Karpas-422 (cell line): ENCODE measurements around the gene RASA2. TPM values are rescaled to one million over a fixed set of nuclear protein-coding genes. Genes with fewer than 3 reads are reported as not detected.

Experiments used
- DNase-seq: peaks from one replicate; pipeline ENCODE4 v3.0.0-alpha.2; 2015
- H2AFZ ChIP-seq: fragments of 200-600 bp; sonication (generic); 2 replicates; pipeline ENCODE4 v1.6.1; 2014; ENCODE audit warnings: antibody characterized with exemption, low read length, mixed read lengths
- H3K27ac ChIP-seq: fragments of 200-600 bp; sonication (generic); 2 replicates; pipeline ENCODE4 v1.5.1; 2014; ENCODE audit warnings: mild to moderate bottlenecking, low read length, moderate library complexity
- H3K27me3 ChIP-seq: fragments of 200-600 bp; sonication (generic); 2 replicates; pipeline ENCODE4 v1.6.1; 2014; ENCODE audit warnings: low read length, mixed read lengths
- H3K36me3 ChIP-seq: fragments of 200-600 bp; sonication (generic); 2 replicates; pipeline ENCODE4 v1.6.1; 2014; ENCODE audit warnings: low read length, mixed read lengths; ENCODE audit not compliant: insufficient read depth
- H3K4me1 ChIP-seq: fragments of 200-600 bp; sonication (generic); 2 replicates; pipeline ENCODE4 v1.6.1; 2014; ENCODE audit warnings: mild to moderate bottlenecking, low read length, mixed read lengths
- H3K4me2 ChIP-seq: fragments of 200-600 bp; sonication (generic); 2 replicates; pipeline ENCODE4 v1.6.1; 2014; ENCODE audit warnings: low read length, low read depth, mild to moderate bottlenecking; ENCODE audit not compliant: poor library complexity, severe bottlenecking
- H3K4me3 ChIP-seq: fragments of 200-600 bp; sonication (generic); 2 replicates; pipeline ENCODE4 v1.5.1; 2014; ENCODE audit warnings: mild to moderate bottlenecking, antibody characterized with exemption, low read length, mixed read lengths
- H3K79me2 ChIP-seq: fragments of 200-600 bp; sonication (generic); 2 replicates; pipeline ENCODE4 v1.6.1; 2014; ENCODE audit warnings: mild to moderate bottlenecking, low read length, mixed read lengths
- H3K9ac ChIP-seq: fragments of 200-600 bp; sonication (generic); 2 replicates; pipeline ENCODE4 v1.6.0; 2014; ENCODE audit warnings: low read length
- H3K9me2 ChIP-seq: fragments of 200-600 bp; sonication (generic), shearing (Covaris generic); replicated peaks from 2 replicates; pipeline ENCODE4 v1.6.0; 2014; ENCODE audit warnings: mild to moderate bottlenecking, low read length, moderate library complexity; ENCODE audit not compliant: insufficient read depth
- H3K9me3 ChIP-seq: fragments of 300-700, 200-600 bp; sonication (generic); 2 replicates; pipeline ENCODE4 v1.6.1; 2014; ENCODE audit warnings: low read length, mixed read lengths
- H4K20me1 ChIP-seq: fragments of 200-600 bp; sonication (generic); 2 replicates; pipeline ENCODE4 v1.6.1; 2014; ENCODE audit warnings: mild to moderate bottlenecking, antibody characterized with exemption, low read length, low read depth; ENCODE audit not compliant: insufficient read depth
- total RNA-seq: library from RNA; depleted of rRNA; stranded (reverse); fragments of >200 nt; shearing (Covaris generic); gene quantifications from 2 replicates; pipeline ENCODE4 v1.2.3, GENCODE V29; 2014; ENCODE audit warnings: low replicate concordance

RASA2 gene
- total RNA-seq, 1 experiment from 2014 or later = 27.1 TPM

GRCh38 chr3:141561426-141562034, 74.7 kb downstream of the RASA2 start:
- H3K9me3 ChIP-seq = no peaks in the 10 kb centered on the region
- H3K4me2 ChIP-seq = no peak overlapping the region
- peaks cover 11% of the 10 kb centered on the region; the same call in 1 of the 2 replicates for H3K4me1 ChIP-seq
- no peaks in the 10 kb centered on the region for H3K9me2 ChIP-seq
- H4K20me1 ChIP-seq = no peaks in the 10 kb centered on the region
- H3K9ac ChIP-seq = no peak overlapping the region
- peaks cover 14% of the 10 kb centered on the region; the same call in 1 of the 2 replicates for H3K36me3 ChIP-seq
- H3K4me3 ChIP-seq = no peak overlapping the region
- H3K79me2 ChIP-seq = peaks cover 7% of the 10 kb centered on the region; the same call in 1 of the 2 replicates
- H3K27ac ChIP-seq = no peak overlapping the region
- no peak overlapping the region for H2AFZ ChIP-seq
- no peaks in the 10 kb centered on the region for H3K27me3 ChIP-seq
- DNase-seq = peak; percentile 89

- Histone ChIP-seq H3K9ac (no peak overlapping the region), H3K4me1 (0 out of 2 replicates have a peak, but pooled peaks cover 3% of the 10 kb centered on the region), H3K27me3 (no peaks in the 10 kb centered on the region), H3K27ac (no peak overlapping the region), H4K20me1 (no peaks in the 10 kb centered on the region), H2AFZ (no peak overlapping the region), H3K9me2 (no peaks in the 10 kb centered on the region), H3K79me2 (peaks cover 7% of the 10 kb centered on the region; the same call in 1 of the 2 replicates), H3K4me2 (no peak overlapping the region), H3K36me3 (peaks cover 7% of the 10 kb centered on the region; the same call in 1 of the 2 replicates), H3K9me3 (no peaks in the 10 kb centered on the region), H3K4me3 (no peak overlapping the region)
- DNase-seq = no peak
Observed at GRCh38 chr3:141564241-141564640, 77.4 kb downstream of the RASA2 start.

GRCh38 chr3:141570068-141570467, 83.2 kb downstream of the RASA2 start:
- peaks cover 7% of the 10 kb centered on the region; the same call in 1 of the 2 replicates for H3K36me3 ChIP-seq

DNA sequence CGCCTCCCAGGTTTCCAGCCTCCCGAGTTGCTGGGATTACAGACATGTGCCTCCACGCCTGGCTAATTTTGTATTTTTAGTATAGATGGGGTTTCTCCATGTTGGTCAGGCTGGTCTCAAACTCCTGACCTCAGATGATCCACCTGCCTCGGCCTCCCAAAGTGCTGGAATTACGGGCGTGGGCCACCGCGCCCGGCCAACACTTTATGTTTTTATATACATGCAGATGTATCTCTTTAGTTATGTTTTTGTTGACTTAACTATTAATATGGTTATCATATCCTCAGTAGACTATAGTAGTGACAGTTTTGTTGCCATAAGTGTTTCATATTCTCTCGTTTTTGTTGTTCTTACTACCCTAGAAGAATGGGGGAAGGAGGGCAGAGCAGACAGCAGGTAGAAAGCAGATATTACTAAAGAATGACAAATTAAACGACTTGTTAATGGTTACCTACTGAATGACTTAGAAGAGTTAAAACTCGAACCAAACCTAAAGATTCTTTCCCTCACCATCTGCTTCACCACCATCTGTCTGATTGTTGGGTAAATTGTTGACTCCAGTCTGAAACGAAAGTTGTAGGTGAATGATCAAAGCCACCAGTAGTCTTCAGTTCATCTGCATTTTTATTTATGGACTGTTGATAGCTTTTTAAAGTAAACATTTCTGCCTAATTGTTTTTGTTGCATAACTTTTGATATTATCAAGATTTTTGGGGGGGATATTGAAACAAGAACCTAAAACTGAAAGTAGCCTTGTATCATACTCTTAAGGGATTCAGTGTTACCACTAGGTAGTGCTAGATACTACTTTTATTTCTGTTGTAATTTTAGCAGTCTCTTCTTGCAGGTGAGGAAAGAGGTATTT, 89.3 kb downstream of the RASA2 start:
- Histone ChIP-seq H3K9me2 (no peaks in the 10 kb centered on the region), H2AFZ (no peak overlapping the region), H3K27me3 (no peaks in the 10 kb centered on the region), H3K4me2 (peak overlapping the region; percentile 49), H3K9me3 (no peaks in the 10 kb centered on the region), H3K36me3 (peaks cover 33% of the 10 kb centered on the region), H3K27ac (no peak overlapping the region), H4K20me1 (no peaks in the 10 kb centered on the region), H3K79me2 (peaks cover 6% of the 10 kb centered on the region; the same call in 1 of the 2 replicates), H3K4me1 (peaks cover 13% of the 10 kb centered on the region), H3K4me3 (peak overlapping the region; percentile 25), H3K9ac (peak overlapping the region; percentile 18; the same call in 1 of the 2 replicates)
- DNase-seq = peak; percentile 58

More at GRCh38 chr3:141570068-141570467, 83.2 kb downstream of the RASA2 start:
- H3K9ac ChIP-seq = no peak overlapping the region
- no peak overlapping the region for H3K4me3 ChIP-seq
- no peak for DNase-seq
- no peaks in the 10 kb centered on the region for H3K79me2 ChIP-seq
- H3K9me2 ChIP-seq = no peaks in the 10 kb centered on the region
- no peak overlapping the region for H2AFZ ChIP-seq
- H3K9me3 ChIP-seq = no peaks in the 10 kb centered on the region
- no peaks in the 10 kb centered on the region for H3K27me3 ChIP-seq
- H3K27ac ChIP-seq = no peak overlapping the region
- no peaks in the 10 kb centered on the region for H4K20me1 ChIP-seq
- H3K4me1 ChIP-seq = peaks cover 5% of the 10 kb centered on the region
- no peak overlapping the region for H3K4me2 ChIP-seq

DNA sequence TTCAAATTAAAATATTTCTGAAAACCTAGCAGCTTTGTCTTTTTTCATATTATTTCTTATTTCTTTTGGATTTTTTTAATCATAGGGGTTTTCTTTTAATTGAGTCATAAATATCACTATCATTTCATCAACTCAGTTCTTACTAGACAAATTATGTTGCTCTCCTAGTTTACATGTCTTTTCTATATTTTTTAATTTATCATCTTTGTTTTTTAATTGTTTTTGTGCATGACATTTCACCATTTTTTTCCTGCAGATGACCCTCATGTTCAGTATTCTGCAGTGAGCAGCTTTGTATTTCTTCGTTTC, 89.9 kb downstream of the RASA2 start:
- DNase-seq = no peak
- H3K4me1 ChIP-seq = peaks cover 13% of the 10 kb centered on the region
- H3K4me3 ChIP-seq = no peak overlapping the region
- H3K79me2 ChIP-seq = peaks cover 6% of the 10 kb centered on the region; the same call in 1 of the 2 replicates
- no peak overlapping the region for H3K27ac ChIP-seq
- no peak overlapping the region for H3K4me2 ChIP-seq
- no peaks in the 10 kb centered on the region for H4K20me1 ChIP-seq
- H2AFZ ChIP-seq = no peak overlapping the region
- H3K9me2 ChIP-seq = no peaks in the 10 kb centered on the region
- H3K27me3 ChIP-seq = no peaks in the 10 kb centered on the region
- H3K36me3 ChIP-seq = peaks cover 31% of the 10 kb centered on the region
- no peaks in the 10 kb centered on the region for H3K9me3 ChIP-seq
- no peak overlapping the region for H3K9ac ChIP-seq

DNA sequence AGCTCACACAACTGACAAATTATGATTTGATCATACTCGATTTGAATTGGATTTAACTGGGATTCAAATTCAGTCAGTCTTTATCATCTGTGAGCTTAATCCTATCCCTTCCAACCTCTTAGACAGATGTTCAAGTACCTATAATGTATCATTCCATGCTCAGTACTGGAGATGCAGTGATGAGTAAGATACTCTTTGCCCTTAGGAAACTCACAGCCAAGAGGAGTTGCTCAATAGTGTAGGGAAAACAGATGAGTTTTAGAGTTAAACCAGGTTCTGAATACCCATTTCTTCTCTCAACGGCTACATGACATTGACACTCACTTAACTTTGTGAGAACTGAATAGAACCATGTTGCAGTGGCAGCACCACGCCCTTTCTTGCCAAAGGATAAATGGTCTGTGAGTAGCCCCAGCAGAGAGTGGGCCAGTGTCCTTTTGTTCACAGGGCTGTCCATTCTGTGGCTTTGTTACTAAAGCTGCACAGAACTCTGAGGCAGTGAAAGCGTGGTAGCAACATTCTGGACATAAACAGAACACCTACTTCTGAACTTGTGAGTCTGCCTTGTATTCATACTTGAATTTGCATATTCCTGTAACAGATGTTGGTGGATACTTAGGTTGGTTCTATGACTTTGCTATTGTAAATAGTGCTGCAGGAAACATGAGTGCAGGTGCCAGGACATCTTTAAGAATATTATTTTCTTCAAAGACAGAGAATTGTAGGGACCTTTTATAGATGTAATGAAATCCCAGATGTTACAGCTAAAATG, 91.6 kb downstream of the RASA2 start:
- peaks cover 32% of the 10 kb centered on the region for H3K36me3 ChIP-seq

GRCh38 chr3:141594357-141594756, 107.5 kb downstream of the RASA2 start:
- no peaks in the 10 kb centered on the region for H3K9me3 ChIP-seq
- DNase-seq = no peak
- no peaks in the 10 kb centered on the region for H3K79me2 ChIP-seq
- H3K27ac ChIP-seq = no peak overlapping the region
- H3K9ac ChIP-seq = no peak overlapping the region
- peaks cover 66% of the 10 kb centered on the region for H3K36me3 ChIP-seq
- no peak overlapping the region for H2AFZ ChIP-seq
- H3K4me3 ChIP-seq = no peak overlapping the region
- no peaks in the 10 kb centered on the region for H4K20me1 ChIP-seq
- H3K9me2 ChIP-seq = no peaks in the 10 kb centered on the region
- H3K27me3 ChIP-seq = no peaks in the 10 kb centered on the region
- H3K4me1 ChIP-seq = no peaks in the 10 kb centered on the region
- H3K4me2 ChIP-seq = no peak overlapping the region

More for the DNA sequence above, 91.6 kb downstream of the RASA2 start:
- Histone ChIP-seq H3K79me2 (peaks cover 6% of the 10 kb centered on the region; the same call in 1 of the 2 replicates), H3K4me3 (no peak overlapping the region), H3K9ac (no peak overlapping the region), H2AFZ (no peak overlapping the region), H3K27me3 (no peaks in the 10 kb centered on the region), H3K4me2 (no peak overlapping the region), H3K9me3 (no peaks in the 10 kb centered on the region), H3K4me1 (peaks cover 13% of the 10 kb centered on the region), H4K20me1 (no peaks in the 10 kb centered on the region), H3K27ac (no peak overlapping the region), H3K9me2 (no peaks in the 10 kb centered on the region)
- DNase-seq = no peak

DNA sequence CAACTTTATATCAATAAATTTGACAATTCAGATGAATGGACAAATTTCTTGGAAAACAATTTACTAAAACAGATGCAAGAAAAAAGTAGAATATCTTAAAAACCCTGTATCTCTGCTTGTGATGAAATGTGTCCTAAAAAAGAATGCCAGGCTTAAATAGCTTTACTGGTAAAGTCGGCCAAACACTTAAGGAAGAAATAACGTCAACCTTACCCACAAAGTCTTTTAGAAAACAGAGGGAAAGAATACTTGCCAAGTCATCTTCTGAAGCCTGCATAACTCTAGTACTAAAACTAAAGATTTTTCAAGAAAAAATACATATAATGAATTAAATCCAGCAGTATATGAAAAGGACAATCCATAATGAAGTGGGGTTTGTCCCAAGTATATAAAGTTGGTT, 111.1 kb downstream of the RASA2 start:
- H3K36me3 ChIP-seq = peaks cover 44% of the 10 kb centered on the region
- no peaks in the 10 kb centered on the region for H3K9me2 ChIP-seq
- no peak overlapping the region for H3K4me3 ChIP-seq
- H2AFZ ChIP-seq = no peak overlapping the region
- no peak overlapping the region for H3K4me2 ChIP-seq
- DNase-seq = no peak
- no peak overlapping the region for H3K27ac ChIP-seq
- H3K9me3 ChIP-seq = peaks cover 5% of the 10 kb centered on the region
- no peaks in the 10 kb centered on the region for H3K79me2 ChIP-seq
- H3K27me3 ChIP-seq = no peaks in the 10 kb centered on the region
- H4K20me1 ChIP-seq = no peaks in the 10 kb centered on the region
- H3K4me1 ChIP-seq = no peaks in the 10 kb centered on the region
- no peak overlapping the region for H3K9ac ChIP-seq
